DND-41 (cell line): ENCODE data around the gene MRPL21.

Experiments used
- EZH2 ChIP-seq: IDR thresholded peaks from 3 replicates; pipeline ENCODE4 v1.6.1; 2012; ENCODE audit warnings: borderline replicate concordance, low read depth, mild to moderate bottlenecking, moderate library complexity, low read length, inconsistent platforms; ENCODE audit not compliant: severe bottlenecking
- TF ChIP-seq, protein P1 (sequence below): IDR thresholded peaks from 2 replicates; pipeline ENCODE4 v1.5.1; 2012; ENCODE audit warnings: borderline replicate concordance, low read length, moderate library complexity, mild to moderate bottlenecking; ENCODE audit not compliant: poor library complexity, severe bottlenecking; ENCODE audit errors: extremely low read depth

- TF ChIP-seq, protein P1, sequence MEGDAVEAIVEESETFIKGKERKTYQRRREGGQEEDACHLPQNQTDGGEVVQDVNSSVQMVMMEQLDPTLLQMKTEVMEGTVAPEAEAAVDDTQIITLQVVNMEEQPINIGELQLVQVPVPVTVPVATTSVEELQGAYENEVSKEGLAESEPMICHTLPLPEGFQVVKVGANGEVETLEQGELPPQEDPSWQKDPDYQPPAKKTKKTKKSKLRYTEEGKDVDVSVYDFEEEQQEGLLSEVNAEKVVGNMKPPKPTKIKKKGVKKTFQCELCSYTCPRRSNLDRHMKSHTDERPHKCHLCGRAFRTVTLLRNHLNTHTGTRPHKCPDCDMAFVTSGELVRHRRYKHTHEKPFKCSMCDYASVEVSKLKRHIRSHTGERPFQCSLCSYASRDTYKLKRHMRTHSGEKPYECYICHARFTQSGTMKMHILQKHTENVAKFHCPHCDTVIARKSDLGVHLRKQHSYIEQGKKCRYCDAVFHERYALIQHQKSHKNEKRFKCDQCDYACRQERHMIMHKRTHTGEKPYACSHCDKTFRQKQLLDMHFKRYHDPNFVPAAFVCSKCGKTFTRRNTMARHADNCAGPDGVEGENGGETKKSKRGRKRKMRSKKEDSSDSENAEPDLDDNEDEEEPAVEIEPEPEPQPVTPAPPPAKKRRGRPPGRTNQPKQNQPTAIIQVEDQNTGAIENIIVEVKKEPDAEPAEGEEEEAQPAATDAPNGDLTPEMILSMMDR: no peak
- TF ChIP-seq EZH2: no peak
Measured at GRCh38 chr11:68900835-68901381, 2.7 kb downstream of the MRPL21 start.
